ENCODE data around the gene CHPF2. TPM values are rescaled to one million over a fixed set of nuclear protein-coding genes. Genes with fewer than 3 reads are reported as not detected.

CHPF2 gene
- polyA plus RNA-seq, 5 donors: 16.3 to 31.3 (median 19.1) TPM

DNA sequence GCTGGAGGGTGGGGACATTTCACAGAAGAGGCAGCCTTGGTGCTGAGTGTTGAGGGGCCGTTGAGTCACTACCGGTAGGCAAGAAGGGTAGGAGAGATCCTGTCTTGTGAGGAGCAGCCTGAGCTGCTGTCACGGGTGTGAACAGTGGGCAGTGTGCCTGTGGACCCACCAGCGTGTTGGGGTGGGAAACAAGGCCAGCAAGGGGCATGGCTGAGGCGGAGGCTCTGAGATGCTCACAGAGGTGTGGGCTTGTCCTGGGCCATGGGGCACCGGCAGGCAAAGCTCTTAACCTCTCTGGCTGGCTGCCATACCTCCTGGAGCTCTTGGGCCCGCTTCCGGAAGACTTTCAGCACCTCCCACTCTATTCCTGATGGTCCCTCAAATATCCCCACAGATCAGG is 49.8 kb downstream of the CHPF2 start:
- DNase-seq: no peak

DNA sequence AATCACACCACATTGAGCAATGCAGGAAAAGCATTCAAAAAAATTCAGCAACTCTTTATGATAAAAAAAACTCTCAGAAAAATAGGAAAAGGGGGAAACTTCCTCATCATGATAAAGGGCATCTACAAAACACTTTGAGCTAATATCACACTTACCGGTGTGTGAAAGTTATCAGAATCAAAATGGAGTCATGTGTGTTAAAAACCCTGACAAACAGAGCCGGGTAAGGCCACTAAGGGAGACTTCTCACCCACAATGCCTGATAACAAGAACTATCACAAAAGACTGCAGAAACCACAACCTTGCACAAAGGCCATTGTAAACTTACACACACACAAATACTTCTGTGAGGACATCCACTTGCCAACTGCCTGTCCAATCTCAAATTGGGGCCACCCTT is 51.0 kb downstream of the CHPF2 start:
- no peak for DNase-seq

DNA sequence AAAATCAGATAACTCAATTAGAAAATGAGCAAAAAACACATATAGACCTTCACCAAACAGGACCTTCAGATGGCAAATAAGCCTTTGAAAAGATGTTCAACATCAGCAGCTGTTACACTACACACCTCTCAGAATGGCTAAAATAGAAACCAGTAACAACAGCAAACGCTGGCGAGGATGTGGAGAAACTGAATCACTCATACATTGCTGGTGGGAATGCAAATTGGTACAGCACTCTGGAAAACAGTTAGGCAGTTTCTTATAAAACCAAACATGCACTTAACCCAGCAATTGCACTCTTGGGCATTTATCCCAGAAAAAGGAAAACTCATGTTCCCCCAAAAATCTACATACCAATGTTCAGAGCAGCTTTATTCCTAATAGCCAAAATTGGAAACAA is 53.9 kb downstream of the CHPF2 start:
- DNase-seq: no peak

Other genes with a start within 250 kb of the CHPF2 start
- gene NOS3, start 241.5 kb upstream of the CHPF2 start, polyA plus RNA-seq (ENCODE audit: insufficient read depth in 1 of 5, insufficient read length in 5 of 5, low replicate concordance in 1 of 5): 10 to 100 TPM in 2 of 5 donors, 1 to 10 TPM in 3; 5.4 to 11.8 (median 7.5) TPM
- 1 to 10 TPM; 1.2 to 4.8 (median 3.6) TPM for gene ATG9B, start 208.0 kb upstream of the CHPF2 start, polyA plus RNA-seq (ENCODE audit: insufficient read depth in 1 of 5, insufficient read length in 5 of 5, low replicate concordance in 1 of 5)
- gene ABCB8, start 204.0 kb upstream of the CHPF2 start, polyA plus RNA-seq (ENCODE audit: insufficient read depth in 1 of 5, insufficient read length in 5 of 5, low replicate concordance in 1 of 5): 10 to 100 TPM; 17.6 to 29.3 (median 24.9) TPM
- gene ASIC3, start 184.0 kb upstream of the CHPF2 start, polyA plus RNA-seq (ENCODE audit: insufficient read depth in 1 of 5, insufficient read length in 5 of 5, low replicate concordance in 1 of 5): 1 to 10 TPM; 2.2 to 7.0 (median 4.5) TPM
- 10 to 100 TPM; 13.5 to 18.3 (median 14.6) TPM for gene CDK5, start 174.6 kb upstream of the CHPF2 start, polyA plus RNA-seq (ENCODE audit: insufficient read depth in 1 of 5, insufficient read length in 5 of 5, low replicate concordance in 1 of 5)
- gene SLC4A2, start 172.9 kb upstream of the CHPF2 start, polyA plus RNA-seq (ENCODE audit: insufficient read depth in 1 of 5, insufficient read length in 5 of 5, low replicate concordance in 1 of 5): 100 to 1,000 TPM in 3 of 5 donors, 10 to 100 TPM in 2; 81.9 to 121 (median 103) TPM
- gene FASTK, start 151.7 kb upstream of the CHPF2 start, polyA plus RNA-seq (ENCODE audit: insufficient read depth in 1 of 5, insufficient read length in 5 of 5, low replicate concordance in 1 of 5): 10 to 100 TPM; 30.9 to 66.9 (median 45.5) TPM
- gene TMUB1, start 149.0 kb upstream of the CHPF2 start, polyA plus RNA-seq (ENCODE audit: insufficient read depth in 1 of 5, insufficient read length in 5 of 5, low replicate concordance in 1 of 5): 10 to 100 TPM; 17.8 to 41.3 (median 22.8) TPM
- gene AGAP3, start 146.0 kb upstream of the CHPF2 start, polyA plus RNA-seq (ENCODE audit: insufficient read depth in 1 of 5, insufficient read length in 5 of 5, low replicate concordance in 1 of 5): 100 to 1,000 TPM in 1 of 5 donors, 10 to 100 TPM in 4; 73.3 to 100 (median 95.7) TPM
- gene GBX1, start 64.8 kb upstream of the CHPF2 start, polyA plus RNA-seq (ENCODE audit: insufficient read depth in 1 of 5, insufficient read length in 5 of 5, low replicate concordance in 1 of 5): under 1 TPM in 2 of 5 donors, not detected in 3; 0.14 to 0.26 TPM
- gene ASB10, start 45.2 kb upstream of the CHPF2 start, polyA plus RNA-seq (ENCODE audit: insufficient read depth in 1 of 5, insufficient read length in 5 of 5, low replicate concordance in 1 of 5): under 1 TPM in 1 of 5 donors, not detected in 4; 0.23 TPM
- gene H2BK1, start 22.0 kb upstream of the CHPF2 start, polyA plus RNA-seq (ENCODE audit: insufficient read depth in 1 of 5, insufficient read length in 5 of 5, low replicate concordance in 1 of 5): under 1 TPM in 1 of 5 donors, not detected in 4; 0.35 TPM
- 10 to 100 TPM; 19.0 to 31.6 (median 22.3) TPM for gene ABCF2, start 5.3 kb upstream of the CHPF2 start, polyA plus RNA-seq (ENCODE audit: insufficient read depth in 1 of 5, insufficient read length in 5 of 5, low replicate concordance in 1 of 5)
- 100 to 1,000 TPM in 3 of 5 donors, 10 to 100 TPM in 2; 75.4 to 137 (median 112) TPM for gene SMARCD3, start 16.2 kb downstream of the CHPF2 start, polyA plus RNA-seq (ENCODE audit: insufficient read depth in 1 of 5, insufficient read length in 5 of 5, low replicate concordance in 1 of 5)
- 10 to 100 TPM; 61.7 to 86.9 (median 80.2) TPM for gene NUB1, start 109.3 kb downstream of the CHPF2 start, polyA plus RNA-seq (ENCODE audit: insufficient read depth in 1 of 5, insufficient read length in 5 of 5, low replicate concordance in 1 of 5)
- 10 to 100 TPM; 13.3 to 30.5 (median 19.8) TPM for gene WDR86, start 177.6 kb downstream of the CHPF2 start, polyA plus RNA-seq (ENCODE audit: insufficient read depth in 1 of 5, insufficient read length in 5 of 5, low replicate concordance in 1 of 5)
- gene CRYGN, start 207.7 kb downstream of the CHPF2 start, polyA plus RNA-seq (ENCODE audit: insufficient read depth in 1 of 5, insufficient read length in 5 of 5, low replicate concordance in 1 of 5): under 1 TPM; 0.20 to 0.58 (median 0.55) TPM